OCI-LY1 (cell line): ENCODE measurements around the gene FBXW8.

Experiments used
- CTCF ChIP-seq: fragments of 200-600 bp; sonication (generic), shearing (Covaris generic); IDR thresholded peaks from 2 replicates; pipeline ENCODE4 v1.5.1; 2017; ENCODE audit warnings: mild to moderate bottlenecking, antibody characterized with exemption, low read length, moderate library complexity, mixed read lengths
- EZH2 ChIP-seq: fragments of 200-600 bp; sonication (generic), shearing (Covaris generic); IDR thresholded peaks from 2 replicates; pipeline ENCODE4 v1.8.0; 2017; ENCODE audit warnings: borderline replicate concordance, mixed run types, mild to moderate bottlenecking, antibody characterized with exemption, low read length, moderate library complexity, mixed read lengths

- TF ChIP-seq CTCF (no peak), EZH2 (no peak)
Observed at GRCh38 chr12:117020536-117021220, 109.9 kb downstream of the FBXW8 start.
